HepG2 (cell line): ENCODE results near the gene GAS5. TPM values are rescaled to one million over a fixed set of nuclear protein-coding genes. Genes with fewer than 3 reads are reported as not detected.
A peak's percentile ranks its signal among the peaks of the same experiment; 100 is the strongest.

ENCODE experiments used
- ATAC-seq: fragments of 200-7000 bp; cut with Tn5 transposase; 3 replicates; pipeline ENCODE4 v1.9.1; 2020; ENCODE audit warnings: mild to moderate bottlenecking, moderate library complexity
- BruUV-seq: library from RNA; stranded (reverse); fragments of 400-500 nt; replicated peaks from 2 replicates; lab custom pipeline; 2021; lab: Mats Ljungman, UMichigan
- CTCF ChIA-PET: fragments of 300-600 bp; formaldehyde crosslinking; extraction: SDS; loops from one replicate; lab custom pipeline; 2021; ENCODE audit warnings: low total read pairs, inconsistent platforms, low intra/inter-chr PET ratio; lab: Yijun Ruan, JAX
- POLR2A ChIA-PET: fragments of 350-600 bp; sonication (Branson Sonifier 250); formaldehyde crosslinking; loops from one replicate; lab custom pipeline; 2020; ENCODE audit warnings: antibody characterized with exemption, inconsistent platforms; lab: Yijun Ruan, JAX
- DNase-seq: peaks from one replicate; pipeline ENCODE4 v3.0.0-alpha.2; 2015; ENCODE audit warnings: low spot score
- FAIRE-seq: peaks from 3 replicates; lab custom pipeline; 2011; peaks lifted over from hg19 to GRCh38; lab: Jason Lieb, UNC
- H2AFZ ChIP-seq: one replicate; pipeline ENCODE4 v1.6.1; 2011; ENCODE audit warnings: low read length, inconsistent platforms
- H3K27ac ChIP-seq: fragments of 300-600 bp; 3 replicates; pipeline ENCODE4 v1.8.0; 2011; ENCODE audit warnings: mixed run types, mild to moderate bottlenecking, mixed read lengths, low read length, inconsistent platforms; ENCODE audit not compliant: insufficient read depth; ENCODE audit errors: extremely low read length
- H3K27me3 ChIP-seq, 2 experiments: fragments of 200-600 bp in 1 of 2; 2 replicates in 1 of 2; 3 replicates in 1 of 2; pipeline versions ENCODE4 v1.6.0 to v1.8.0; 2011; ENCODE audit warnings: low read length in 2 of 2, mild to moderate bottlenecking in 2 of 2, moderate library complexity in 2 of 2, inconsistent platforms in 1 of 2; ENCODE audit not compliant: insufficient read depth in 2 of 2, control insufficient read depth in 1 of 2
- H3K36me3 ChIP-seq, 2 experiments: fragments of 200-600 bp in 1 of 2; replicated peaks in 1 of 2; 2 replicates in 1 of 2; 3 replicates in 1 of 2; pipeline versions ENCODE4 v1.5.1 to v1.8.0; 2011; ENCODE audit warnings: low read length in 2 of 2, inconsistent platforms in 1 of 2; ENCODE audit not compliant: insufficient read depth in 2 of 2, control insufficient read depth in 1 of 2
- H3K4me1 ChIP-seq: 2 replicates; pipeline ENCODE4 v1.5.1; 2012; ENCODE audit warnings: low read length, inconsistent platforms; ENCODE audit not compliant: insufficient read depth
- H3K4me2 ChIP-seq: 2 replicates; pipeline ENCODE4 v1.6.0; 2011; ENCODE audit warnings: low read depth, low read length, inconsistent platforms
- H3K4me3 ChIP-seq, 3 experiments: fragments of 200-600 bp in 1 of 3; sonication (generic), shearing (Covaris generic) in 1 of 3; replicated peaks in 1 of 3; 2 replicates each; pipeline ENCODE4 v1.5.1; 2011 to 2016; ENCODE audit warnings: low read length in 3 of 3, inconsistent platforms in 2 of 3, low read depth in 2 of 3, mild to moderate bottlenecking in 2 of 3, control low read depth in 1 of 3, mixed read lengths in 1 of 3; ENCODE audit not compliant: insufficient read depth in 1 of 3
- H3K79me2 ChIP-seq: one replicate; pipeline ENCODE4 v1.6.1; 2011; ENCODE audit warnings: low read length, inconsistent platforms; ENCODE audit not compliant: insufficient read depth
- H3K9ac ChIP-seq: 2 replicates; pipeline ENCODE4 v1.6.0; 2011; ENCODE audit warnings: mild to moderate bottlenecking, low read depth, low read length, inconsistent platforms; ENCODE audit not compliant: insufficient read depth
- H3K9me3 ChIP-seq: 2 replicates; pipeline ENCODE4 v1.5.1; 2012; ENCODE audit warnings: mild to moderate bottlenecking, low read length
- H4K20me1 ChIP-seq: 2 replicates; pipeline ENCODE4 v1.6.0; 2011; ENCODE audit warnings: inconsistent platforms, mild to moderate bottlenecking, low read length, moderate library complexity; ENCODE audit not compliant: insufficient read depth
- AGO1 ChIP-seq: fragments of 200-400 bp; formaldehyde crosslinking; IDR thresholded peaks from 2 replicates; pipeline ENCODE4 v1.6.1; 2017; ENCODE audit warnings: mild to moderate bottlenecking, low read depth, low read length, moderate library complexity; ENCODE audit not compliant: poor library complexity, severe bottlenecking
- BORCS8-MEF2B ChIP-seq: sonication (generic); formaldehyde crosslinking; IDR thresholded peaks from 2 replicates; pipeline ENCODE4 v1.8.0; 2022; ENCODE audit warnings: mild to moderate bottlenecking, missing genetic modification reagents
- CEBPB ChIP-seq: IDR thresholded peaks from 2 replicates; pipeline ENCODE4 v1.6.1; 2011; ENCODE audit warnings: low read depth, low read length, improper control_type of control experiment, borderline replicate concordance
- CHD2 ChIP-seq: IDR thresholded peaks from 2 replicates; pipeline ENCODE4 v1.6.1; 2011; ENCODE audit warnings: low read depth, low read length, improper control_type of control experiment
- HOXA9 ChIP-seq: sonication (generic); formaldehyde crosslinking; IDR thresholded peaks from 2 replicates; pipeline ENCODE4 v1.8.1; 2022; ENCODE audit warnings: missing genetic modification reagents, mild to moderate bottlenecking, moderate library complexity, borderline replicate concordance
- KMT2B ChIP-seq: IDR thresholded peaks from 2 replicates; pipeline ENCODE4 v1.6.1; 2016; ENCODE audit warnings: missing genetic modification reagents, missing compliant biosample characterization
- MAZ ChIP-seq, 2 experiments: sonication (generic) in 1 of 2; formaldehyde crosslinking in 1 of 2; IDR thresholded peaks; 2 replicates each; pipeline versions ENCODE4 v1.5.0 to v1.6.1; 2012 to 2020; ENCODE audit warnings: low read depth in 2 of 2, mild to moderate bottlenecking in 2 of 2, borderline replicate concordance in 1 of 2, improper control_type of control experiment in 1 of 2, low read length in 1 of 2, missing genetic modification reagents in 1 of 2, moderate library complexity in 1 of 2
- POLR2G ChIP-seq: fragments of 200-400 bp; formaldehyde crosslinking; IDR thresholded peaks from 2 replicates; pipeline ENCODE4 v1.6.1; 2018; ENCODE audit warnings: mild to moderate bottlenecking, low read depth, low read length, moderate library complexity
- RBM22 ChIP-seq: fragments of 200-400 bp; formaldehyde crosslinking; optimal IDR thresholded peaks from 2 replicates; pipeline ENCODE3; 2017; ENCODE audit warnings: mild to moderate bottlenecking, low read length, moderate library complexity
- TERF1 ChIP-seq: sonication (generic); formaldehyde crosslinking; IDR thresholded peaks from 2 replicates; pipeline ENCODE4 v1.8.0; 2022; ENCODE audit warnings: mild to moderate bottlenecking, missing genetic modification reagents, moderate library complexity
- TFDP2 ChIP-seq: sonication (generic); formaldehyde crosslinking; IDR thresholded peaks from 2 replicates; pipeline ENCODE4 v1.4.0; 2020; ENCODE audit warnings: missing genetic modification reagents
- ZC3H4 ChIP-seq: sonication (generic); formaldehyde crosslinking; IDR thresholded peaks from 2 replicates; pipeline ENCODE4 v1.4.0; 2020; ENCODE audit warnings: missing genetic modification reagents, borderline replicate concordance
- ZNF20 ChIP-seq: sonication (generic); formaldehyde crosslinking; IDR thresholded peaks from 2 replicates; pipeline ENCODE4 v1.4.0; 2020; ENCODE audit warnings: mild to moderate bottlenecking, moderate library complexity, missing genetic modification reagents
- ZNF414 ChIP-seq: sonication (generic); formaldehyde crosslinking; IDR thresholded peaks from 2 replicates; pipeline ENCODE4 v1.5.0; 2020; ENCODE audit warnings: missing genetic modification reagents
- ZNF446 ChIP-seq: sonication (generic); formaldehyde crosslinking; IDR thresholded peaks from 2 replicates; pipeline ENCODE4 v1.5.0; 2020; ENCODE audit warnings: mild to moderate bottlenecking, missing genetic modification reagents
- WGBS: methylation state at CpG from one replicate; pipeline ENCODE4 v1.1.6; 2017; ENCODE audit warnings: low lambda C conversion rate; 5-methylcytosine and 5-hydroxymethylcytosine counted together
- in situ Hi-C: cut with HindIII; loops from 2 replicates; pipeline ENCODE4 v1.10.0; 2017; ENCODE audit warnings: low pct_unique_long_range_greater_than_20kb; ENCODE audit not compliant: extremely low pct_ligation_motif_present
- intact Hi-C: fragments of 100-400 bp; cut with micrococcal nuclease; formaldehyde crosslinking; loops from one replicate; pipeline ENCODE4 v1.10.0; 2022; ENCODE audit not compliant: unreplicated experiment
- polyA plus RNA-seq, 8 experiments: library from polyadenylated mRNA; depleted of rRNA in 3 of 8; stranded (reverse) in 7 of 8; unstranded in 1 of 8; fragments of >200 nt; fragmentation: Illumina TruSeq in 4 of 8; extraction: Trizol in 4 of 8; gene quantifications; 2 replicates each; pipeline versions ENCODE4 v1.2.1 to v1.2.3, GENCODE V29; 2011 to 2016; ENCODE audit warnings: low read depth in 4 of 8, missing spikeins in 1 of 8, mixed read lengths in 1 of 8; ENCODE audit not compliant: insufficient read depth in 1 of 8
- total RNA-seq, 5 experiments: library from RNA; depleted of rRNA; stranded (reverse); fragments of >200 nt; fragmentation: Illumina TruSeq; extraction: Trizol; gene quantifications; 2 replicates each; pipeline ENCODE4 v1.2.3, GENCODE V29; 2016; ENCODE audit warnings: low read depth in 1 of 5

Gene GAS5
- total and polyA plus RNA-seq, 2 of the 13 experiments (the other 11 are each of a cell fraction or from before 2014, with no cell fraction given), result 352 to 738 TPM

DNA sequence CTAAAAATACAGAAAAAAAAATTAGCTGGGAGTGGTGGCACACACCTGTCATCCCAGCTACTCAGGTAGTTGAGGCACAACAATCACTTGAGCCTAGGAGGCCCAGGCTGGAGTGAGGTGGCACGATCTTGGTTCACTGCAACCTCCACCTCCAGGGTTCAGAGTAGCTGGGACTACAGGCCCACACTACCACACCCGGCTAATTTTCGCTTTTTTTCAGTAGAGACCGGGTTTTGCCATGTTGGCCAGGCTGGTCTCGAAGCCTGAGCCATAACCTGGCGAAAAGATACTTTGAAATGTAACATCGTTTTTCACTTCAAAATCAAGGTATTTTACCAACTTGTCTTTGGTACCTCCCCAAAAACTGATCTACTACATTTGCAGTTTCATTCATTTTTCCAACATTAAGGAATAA, 6.1 kb downstream of the GAS5 start:
- intact Hi-C loops, result no loop called here

GRCh38 chr1:173860065-173860464, 7.7 kb downstream of the GAS5 start:
- H3K27ac ChIP-seq, result no peak overlapping the region
- ChIA-PET CTCF (no interaction called here), POLR2A (interaction anchor here (2.3 kb wide), 1 partner anchor 8 kb away, joined by 10 read pairs; the partner anchor contains the start of genes GAS5 and ZBTB37)
- DNase-seq (no peak), FAIRE-seq (no peak), ATAC-seq (no peak)
- H3K79me2 ChIP-seq, result no peaks in the 10 kb centered on the region
- H3K4me2 ChIP-seq, result no peak overlapping the region
- peaks cover 8% of the 10 kb centered on the region for H3K4me1 ChIP-seq
- H2AFZ ChIP-seq, result no peak overlapping the region
- H3K36me3 ChIP-seq, result peaks cover 9 to 39% of the 10 kb centered on the region in 2 experiments; a peak in 4 of 5 replicates
- peaks cover 20% of the 10 kb centered on the region for H4K20me1 ChIP-seq
- H3K9me3 ChIP-seq, result no peaks in the 10 kb centered on the region
- no peak overlapping the region for H3K4me3 ChIP-seq
- intact Hi-C loops (no loop called here), in situ Hi-C loops (loop anchor here (10.0 kb wide), 1 partner anchor 215 kb away; no protein-coding TSS in a partner anchor)
- 96% methylated on average over 1 of the region's 1 CpG for WGBS
- no peak overlapping the region for H3K9ac ChIP-seq
- H3K27me3 ChIP-seq, result no peaks in the 10 kb centered on the region
- BruUV-seq, result no TSS peak
- TF ChIP-seq ZNF20 (CRISPR knock-in tag), result no peak
- no peak for TF ChIP-seq KMT2B (CRISPR knock-in tag)
- no peak for TF ChIP-seq CHD2
- no peak for TF ChIP-seq POLR2G
- no peak for TF ChIP-seq TFDP2
- TF ChIP-seq HOXA9, result no peak
- no peak for TF ChIP-seq ZNF446 (CRISPR knock-in tag)
- no peak for TF ChIP-seq CEBPB
- no peak for TF ChIP-seq ZNF414 (CRISPR knock-in tag)
- no peak for TF ChIP-seq MAZ (IDR thresholded peaks at IDR 0.05; ENCODE audit: borderline replicate concordance, low read depth, low read length)
- TF ChIP-seq MAZ (CRISPR knock-in tag; IDR thresholded peaks at IDR 0.05; ENCODE audit: low read depth), result no peak

More for the DNA sequence above, 6.1 kb downstream of the GAS5 start:
- Histone ChIP-seq H3K27ac (no peak overlapping the region), H3K9me3 (no peaks in the 10 kb centered on the region), H3K79me2 (peaks cover 14% of the 10 kb centered on the region), H3K36me3 (peaks cover 9 to 42% of the 10 kb centered on the region in 2 experiments), H3K9ac (no peak overlapping the region), H3K4me2 (no peak overlapping the region), H3K4me1 (peaks cover 25% of the 10 kb centered on the region)
- no TSS peak for BruUV-seq
- no peak for FAIRE-seq
- CTCF ChIA-PET, result no interaction called here
- POLR2A ChIA-PET, result no interaction called here
- 97% methylated on average over 7 of the region's 7 CpGs for WGBS
- peak; percentile 34 for ATAC-seq
- in situ Hi-C loops, result loop anchor here (10.0 kb wide), 1 partner anchor 213 kb away; no protein-coding TSS in a partner anchor
- no peak for DNase-seq
- TF ChIP-seq BORCS8-MEF2B (CRISPR knock-in tag) (no peak), RBM22 (peak; percentile 58), AGO1 (peak; percentile 5), POLR2G (peak; percentile 28), TERF1 (no peak), ZC3H4 (CRISPR knock-in tag) (peak; percentile 80)
- TF ChIP-seq, all 625 proteins: peak for 4
- Histone ChIP-seq H3K4me3 (no peak overlapping the region), H3K27me3 (no peaks in the 10 kb centered on the region), H4K20me1 (peaks cover 37% of the 10 kb centered on the region), H2AFZ (no peak overlapping the region)
